GM18517 (cell line): ENCODE measurements around the gene EVA1B.

ENCODE experiments used
- ATAC-seq: cut with Tn5 transposase; IDR thresholded peaks from one replicate; pipeline ENCODE4 v1.9.1; 2021; ENCODE audit warnings: mild to moderate bottlenecking, moderate library complexity; ENCODE audit not compliant: unreplicated experiment

The EVA1B gene

DNA sequence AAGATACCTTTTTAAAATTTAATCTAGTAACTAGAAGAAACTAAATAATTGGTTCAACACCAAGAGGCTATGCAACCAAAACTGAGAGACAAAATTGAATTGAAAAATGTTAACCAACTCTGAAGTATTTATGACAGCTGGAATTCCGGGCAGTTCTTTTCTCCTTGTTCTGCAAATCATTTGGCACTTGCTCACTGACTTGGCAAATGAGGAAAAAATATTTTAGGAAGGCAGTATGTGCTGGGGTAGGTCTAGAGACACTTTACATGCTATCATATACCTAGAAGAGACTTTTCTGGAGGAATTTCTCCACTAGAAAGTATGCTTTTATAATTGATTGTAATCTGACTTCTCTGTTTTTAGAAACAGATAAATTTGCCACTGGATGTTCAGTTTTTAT lies 39.4 kb downstream of the EVA1B start:
- no peak for ATAC-seq

- ATAC-seq = no peak
Observed at GRCh38 chr1:36279789-36280296, 43.6 kb downstream of the EVA1B start.

- no peak for ATAC-seq
Observed at GRCh38 chr1:36279110-36279788, 44.2 kb downstream of the EVA1B start.

- ATAC-seq = no peak
Observed at GRCh38 chr1:36276688-36277087, 46.8 kb downstream of the EVA1B start.

- no peak for ATAC-seq
Observed at GRCh38 chr1:36274201-36274600, 49.2 kb downstream of the EVA1B start.

DNA sequence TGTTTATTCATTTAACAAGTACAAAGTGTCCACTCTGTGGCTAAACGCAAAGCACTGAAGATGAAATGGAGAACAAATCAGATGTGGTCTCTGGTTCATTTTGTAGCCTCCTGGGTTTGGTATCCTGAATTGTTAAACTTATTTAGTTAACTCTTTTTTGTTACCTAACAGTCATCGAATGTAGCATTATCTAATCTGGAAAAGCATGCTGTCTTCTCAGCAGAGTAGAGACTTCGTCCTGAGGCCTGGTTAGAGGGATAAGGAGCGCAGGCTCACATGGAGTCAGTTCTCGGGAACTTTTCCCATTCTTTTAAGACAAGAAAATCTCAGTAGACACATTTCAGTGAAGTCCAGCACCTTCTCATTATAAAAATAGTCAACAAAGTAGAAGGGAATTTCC lies 50.4 kb downstream of the EVA1B start:
- no peak for ATAC-seq
